ENCODE measurements around the gene NAT9.

DNA sequence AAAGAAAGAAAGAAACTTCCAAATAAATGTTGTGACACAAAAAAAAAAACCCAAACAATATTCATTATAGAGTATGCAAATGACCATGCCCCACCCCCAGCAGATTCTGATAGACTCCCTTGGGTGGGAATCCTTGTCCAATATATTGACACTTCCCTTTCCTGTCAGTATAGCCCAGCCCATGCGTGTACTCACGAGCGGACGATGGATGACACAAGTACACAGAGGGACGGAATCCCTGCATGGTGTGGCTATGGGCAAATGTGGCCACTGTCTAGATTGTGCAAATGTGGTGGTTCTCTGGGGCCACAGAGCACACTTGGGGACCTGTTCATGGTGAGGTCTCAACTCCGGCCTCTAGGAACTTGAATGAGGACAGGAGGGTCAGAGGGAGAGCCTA, 36.0 kb downstream of the NAT9 start:
- TF ChIP-seq CTCF (conservative IDR thresholded peaks at IDR 0.05; ENCODE audit: low read depth, low read length) (no peak), BHLHE40 (IDR thresholded peaks at IDR 0.05; ENCODE audit: low read depth, low read length) (no peak), POLR2A (IDR thresholded peaks at IDR 0.05; ENCODE audit: low read depth, low read length) (no peak), RCOR1 (IDR thresholded peaks at IDR 0.05; ENCODE audit: insufficient replicate concordance, low read length) (no peak)

All from IMR-90 (cell line).